Left lobe of liver (tissue), 2 donors: ENCODE data around the gene ZNF598. TPM values are rescaled to one million over a fixed set of nuclear protein-coding genes. Genes with fewer than 3 reads are reported as not detected.
"Not testable (repeated sequence)": the region's sequence is repeated elsewhere in the genome, so short reads cannot be mapped to it uniquely, and the experiment has no call there.

Source experiments
- ATAC-seq: fragments of 200-7000 bp; cut with Tn5 transposase; one replicate; pipeline ENCODE4 v1.9.1; 2020; ENCODE audit warnings: mild to moderate bottlenecking, moderate library complexity
- DNase-seq: peaks from one replicate; pipeline ENCODE4 v3.0.0-alpha.2; 2020; ENCODE audit warnings: low spot score
- total RNA-seq: library from RNA; stranded (reverse); gene quantifications from one replicate; pipeline ENCODE4 v1.2.1, GENCODE V29; 2021
- donor health status: DM: no; HTN: no; CAD: no; lungs with moderate emphysema.
- donor health status: DM: no; HTN: yes; CAD: no.

The ZNF598 gene
- total RNA-seq, 1 donor from 2014 or later, result 29.9 TPM

GRCh38 chr16:1977875-1978268 lies 31.7 kb downstream of the ZNF598 start:
- DNase-seq (no peak), ATAC-seq (no peak)

GRCh38 chr16:1976951-1977874 lies 32.4 kb downstream of the ZNF598 start:
- no peak for DNase-seq

GRCh38 chr16:1976216-1976520 lies 33.5 kb downstream of the ZNF598 start:
- DNase-seq (no peak), ATAC-seq (no peak)

More at GRCh38 chr16:1976951-1977874, 32.4 kb downstream of the ZNF598 start:
- no peak for ATAC-seq

GRCh38 chr16:1975432-1976215 lies 34.0 kb downstream of the ZNF598 start:
- ATAC-seq (no peak), DNase-seq (no peak)

GRCh38 chr16:1974157-1975070 lies 35.2 kb downstream of the ZNF598 start:
- DNase-seq (no peak), ATAC-seq (no peak)

GRCh38 chr16:1973461-1974156 lies 36.0 kb downstream of the ZNF598 start:
- DNase-seq (no peak), ATAC-seq (no peak)

DNA sequence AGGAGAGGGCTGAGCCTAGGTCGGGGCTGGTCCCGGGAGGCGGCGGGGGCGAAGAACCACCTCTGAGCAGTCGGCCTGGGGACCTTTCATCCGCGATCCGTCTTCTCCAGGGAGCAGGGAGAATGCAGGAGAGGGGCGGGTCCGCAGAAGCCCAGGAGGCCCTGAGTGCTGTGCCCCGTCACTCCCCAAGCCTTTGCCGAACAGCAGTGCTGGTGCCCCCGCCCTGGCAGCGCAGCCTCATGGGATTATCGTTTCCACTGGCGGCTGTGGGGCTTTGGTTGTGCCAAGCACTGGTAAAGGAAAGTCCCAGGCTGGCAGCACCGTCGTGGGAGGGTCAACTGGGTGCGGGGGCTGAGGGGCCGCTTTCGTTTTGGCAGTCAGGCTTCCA lies 37.1 kb downstream of the ZNF598 start:
- ATAC-seq, result peak; percentile 3

GRCh38 chr16:1971796-1972489 lies 37.7 kb downstream of the ZNF598 start, which contains the start of gene TBL3:
Gene TBL3, plus strand, starts transcription at chr16:1972053. Its CDS starts 112 bp downstream, at chr16:1972165.
- ATAC-seq, result peak; percentile 92
- DNase-seq, result peak; percentile 95

More for the DNA sequence above, 37.1 kb downstream of the ZNF598 start:
- no peak for DNase-seq

- DNase-seq (no peak), ATAC-seq (no peak)
These were observed 41.3 kb downstream of the ZNF598 start for GRCh38 chr16:1968146-1968953.

GRCh38 chr16:1966460-1966859 lies 43.2 kb downstream of the ZNF598 start, which contains the start of gene RNF151:
Gene RNF151, plus strand, starts transcription at chr16:1966856. Its CDS starts 26 bp downstream, at chr16:1966882.
- no peak for ATAC-seq

DNA sequence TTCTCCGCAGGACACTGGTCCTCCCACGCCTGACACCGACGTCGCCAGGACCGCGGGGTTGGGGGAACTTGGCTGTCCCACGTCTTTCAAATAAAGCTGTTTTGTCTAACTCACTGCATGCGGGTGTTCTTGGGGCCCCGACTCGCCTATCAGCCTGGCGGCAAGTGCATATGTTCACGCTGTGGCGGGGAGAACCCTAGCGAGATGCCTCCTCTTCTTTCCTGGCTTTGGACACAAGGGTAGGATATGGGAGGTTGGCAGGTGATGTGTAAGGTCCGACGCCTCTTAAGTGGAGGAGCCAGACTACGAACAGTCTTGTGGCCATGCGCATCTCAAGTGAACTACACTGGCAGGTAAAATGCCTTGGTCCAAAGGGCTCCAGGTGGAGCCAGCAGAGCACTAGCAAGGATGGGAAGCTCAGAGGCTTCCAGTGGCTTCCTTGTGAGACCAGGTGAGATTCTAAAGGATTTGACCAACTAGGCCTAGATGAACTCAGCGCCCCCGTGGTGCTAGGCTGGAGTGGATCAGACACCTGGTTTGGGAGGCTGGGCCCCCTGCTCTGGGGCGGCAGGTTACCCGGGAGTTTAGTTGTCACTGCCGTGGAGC lies 44.1 kb downstream of the ZNF598 start:
- peak; percentile 4 for ATAC-seq
- DNase-seq, result no peak

More at GRCh38 chr16:1966460-1966859, 43.2 kb downstream of the ZNF598 start, which contains the start of gene RNF151:
- no peak for DNase-seq

- ATAC-seq (peak; percentile 94), DNase-seq (peak; percentile 99)
These were observed 44.9 kb downstream of the ZNF598 start, which contains the start of gene RPS2 for GRCh38 chr16:1964506-1965395. Gene RPS2, minus strand, starts transcription at chr16:1964826. Its CDS starts 201 bp downstream, at chr16:1964625.

GRCh38 chr16:1963806-1964505 lies 45.7 kb downstream of the ZNF598 start:
- DNase-seq (no peak), ATAC-seq (peak; percentile 6)

- not testable (repeated sequence) for ATAC-seq, DNase-seq
These were observed 47.2 kb downstream of the ZNF598 start for GRCh38 chr16:1962161-1963153.

DNA sequence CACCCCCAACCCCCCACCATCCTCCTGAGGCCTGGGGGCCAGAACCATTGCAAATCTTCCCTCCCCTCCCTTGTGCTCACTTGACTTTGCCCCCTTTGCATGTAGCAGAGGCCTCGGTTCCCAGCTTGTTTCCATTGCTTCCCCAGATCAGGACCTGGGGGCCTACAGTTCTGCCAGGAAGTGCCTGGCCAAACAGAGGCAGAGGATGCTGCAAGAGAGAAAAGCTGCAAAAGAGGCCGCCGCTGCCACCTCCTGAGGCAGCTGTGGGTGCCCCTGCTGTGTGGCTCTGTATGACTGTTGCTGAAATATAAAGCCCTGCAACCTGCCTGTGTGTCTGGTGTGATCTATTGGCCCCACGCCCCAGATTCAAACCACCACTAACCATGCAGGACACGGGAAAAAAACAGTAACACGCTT lies 48.0 kb downstream of the ZNF598 start:
- ATAC-seq, result no peak
- no peak for DNase-seq
